ENCODE measurements around the gene CCDC15. TPM values are rescaled to one million over a fixed set of nuclear protein-coding genes. Genes with fewer than 3 reads are reported as not detected.
"Not testable (repeated sequence)": the region's sequence is repeated elsewhere in the genome, so short reads cannot be mapped to it uniquely, and the experiment has no call there.

Gene CCDC15
- polyA plus RNA-seq, 3 donors = 3.7 to 4.4 (median 4.2) TPM

DNA sequence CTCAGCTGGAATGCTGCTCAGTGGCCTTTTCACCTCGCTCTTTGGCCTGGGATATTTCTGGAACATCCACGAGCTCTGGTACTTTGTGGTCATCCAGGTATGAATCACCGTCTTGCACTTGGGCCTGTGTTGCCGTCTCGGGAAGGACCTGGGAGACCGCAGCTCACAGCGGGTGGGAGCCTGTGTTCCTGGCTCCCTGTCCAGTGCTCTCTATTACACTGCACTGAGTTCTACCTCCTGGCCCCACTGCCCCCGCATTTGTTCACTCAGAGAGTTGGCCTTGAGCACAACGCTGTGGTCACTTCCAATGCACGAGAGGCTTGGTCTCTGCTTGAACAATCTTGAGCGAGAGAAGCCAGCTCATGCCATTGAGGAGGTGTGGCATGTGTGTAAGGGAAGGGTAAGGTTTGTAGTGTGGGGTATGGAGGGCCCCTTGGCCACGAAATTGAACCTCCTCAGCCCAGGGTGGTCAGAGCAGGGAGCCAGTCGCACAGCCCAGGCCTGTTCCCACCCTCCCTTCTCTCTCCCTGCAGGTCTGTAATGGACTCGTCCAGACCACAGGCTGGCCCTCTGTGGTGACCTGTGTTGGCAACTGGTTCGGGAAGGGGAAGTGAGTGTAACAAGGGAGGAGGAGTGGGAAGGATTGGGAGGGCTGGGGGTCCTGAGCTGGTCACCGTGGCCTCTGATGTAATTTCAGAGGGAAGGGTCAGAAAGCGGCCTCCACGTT is 125.3 kb downstream of the CCDC15 start:
- DNase-seq (ENCODE audit: low read depth in 3 of 3, low spot score in 2 of 3) = no peak

DNA sequence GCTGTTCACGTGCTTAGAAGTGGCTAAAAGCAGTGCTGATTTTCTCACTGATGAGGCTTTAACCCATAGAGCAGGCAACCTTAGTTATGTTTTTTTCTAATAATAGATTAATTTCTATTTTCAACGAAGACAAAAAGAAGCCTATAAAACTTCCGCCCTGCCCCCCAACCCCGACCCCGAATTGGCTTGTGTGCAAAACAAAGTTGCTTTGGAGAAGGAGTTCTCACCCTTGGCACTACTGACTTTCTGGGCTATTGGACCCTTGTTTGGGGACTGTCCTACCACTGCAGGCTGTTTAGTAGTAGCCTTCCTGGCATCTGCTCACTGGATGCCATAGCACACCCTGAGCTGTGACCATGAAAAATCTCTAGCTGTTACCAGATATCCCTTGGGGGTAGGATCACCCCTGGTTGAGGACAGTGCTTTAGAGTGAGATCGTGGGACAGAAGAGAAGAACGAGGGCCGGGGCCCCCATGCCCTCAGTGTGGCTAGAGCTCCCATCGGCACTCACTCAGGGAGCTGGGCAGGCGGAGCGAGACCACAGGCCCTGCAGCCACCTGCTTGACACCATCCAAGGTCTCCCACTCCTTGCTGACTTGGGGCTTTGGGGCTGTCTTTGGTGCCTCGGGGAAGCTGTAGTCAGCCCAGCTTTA is 126.0 kb downstream of the CCDC15 start:
- no peak for DNase-seq (ENCODE audit: low read depth in 3 of 3, low spot score in 2 of 3)

DNA sequence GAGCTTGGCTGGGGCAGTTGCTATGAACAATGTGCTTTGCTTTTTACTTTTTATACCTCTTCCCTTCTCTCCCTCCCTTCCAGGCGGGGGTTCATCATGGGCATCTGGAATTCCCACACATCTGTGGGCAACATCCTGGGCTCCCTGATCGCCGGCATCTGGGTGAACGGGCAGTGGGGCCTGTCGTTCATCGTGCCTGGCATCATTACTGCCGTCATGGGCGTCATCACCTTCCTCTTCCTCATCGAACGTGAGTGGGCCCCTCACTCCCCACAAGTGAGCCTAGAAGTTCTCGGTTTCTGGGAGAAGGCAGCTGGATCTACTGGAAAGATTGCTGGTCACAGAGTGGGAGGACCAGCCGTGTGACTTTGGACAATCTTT is 126.5 kb downstream of the CCDC15 start:
- no peak for DNase-seq (ENCODE audit: low read depth in 3 of 3, low spot score in 2 of 3)

DNA sequence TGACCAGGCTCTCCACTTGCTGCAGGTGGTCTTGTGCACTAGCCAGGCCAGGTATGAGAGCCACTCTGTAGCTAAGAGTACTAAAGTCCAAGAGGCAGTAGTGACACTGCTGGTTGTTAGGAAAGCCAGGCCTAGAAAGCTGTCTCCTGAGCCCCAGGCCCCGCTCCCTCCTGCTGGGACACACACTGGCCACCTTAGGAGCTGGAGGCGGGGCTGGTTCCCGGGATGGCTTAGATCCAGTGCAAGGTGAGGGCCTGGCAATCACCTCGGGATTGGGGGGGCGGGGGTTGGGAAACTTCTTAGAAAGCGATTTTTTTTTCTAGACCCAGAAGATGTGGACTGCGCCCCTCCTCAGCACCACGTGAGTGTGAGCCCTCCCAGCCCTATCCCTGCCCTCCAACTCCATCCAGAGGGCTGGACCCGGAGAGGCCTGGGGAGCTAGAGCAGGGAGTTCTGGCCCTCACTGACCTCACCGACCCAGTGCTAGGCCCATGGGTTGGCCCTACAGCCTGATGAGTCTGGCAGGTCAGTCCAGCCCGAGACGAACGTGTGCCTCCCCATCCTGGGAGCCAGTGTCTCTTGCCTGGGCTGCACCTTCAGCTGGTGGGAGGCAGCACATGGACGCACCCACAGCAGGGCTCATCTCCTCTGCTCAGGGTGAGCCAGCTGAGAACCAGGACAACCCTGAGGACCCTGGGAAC is 127.2 kb downstream of the CCDC15 start:
- DNase-seq (ENCODE audit: low read depth in 3 of 3, low spot score in 2 of 3) = no peak

DNA sequence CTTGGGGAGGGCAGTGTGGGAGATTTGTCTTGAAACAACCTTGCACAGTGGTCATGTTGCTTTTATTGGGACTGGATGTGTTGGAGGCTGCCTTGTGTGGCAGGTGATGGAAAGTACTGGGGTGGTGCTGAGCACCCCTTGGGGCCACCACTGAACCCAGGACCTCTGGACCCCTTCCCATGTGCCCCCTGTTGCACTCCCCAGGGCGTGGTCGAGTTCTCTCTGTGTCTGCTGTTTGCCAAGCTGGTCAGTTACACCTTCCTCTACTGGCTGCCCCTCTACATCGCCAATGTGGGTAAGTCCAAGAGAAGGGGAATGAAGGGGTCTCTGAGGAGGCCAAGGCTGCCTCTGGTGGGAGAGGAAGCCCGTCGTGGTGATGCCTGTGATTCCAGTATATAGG is 128.0 kb downstream of the CCDC15 start:
- no peak for DNase-seq (ENCODE audit: low read depth in 3 of 3, low spot score in 2 of 3)

DNA sequence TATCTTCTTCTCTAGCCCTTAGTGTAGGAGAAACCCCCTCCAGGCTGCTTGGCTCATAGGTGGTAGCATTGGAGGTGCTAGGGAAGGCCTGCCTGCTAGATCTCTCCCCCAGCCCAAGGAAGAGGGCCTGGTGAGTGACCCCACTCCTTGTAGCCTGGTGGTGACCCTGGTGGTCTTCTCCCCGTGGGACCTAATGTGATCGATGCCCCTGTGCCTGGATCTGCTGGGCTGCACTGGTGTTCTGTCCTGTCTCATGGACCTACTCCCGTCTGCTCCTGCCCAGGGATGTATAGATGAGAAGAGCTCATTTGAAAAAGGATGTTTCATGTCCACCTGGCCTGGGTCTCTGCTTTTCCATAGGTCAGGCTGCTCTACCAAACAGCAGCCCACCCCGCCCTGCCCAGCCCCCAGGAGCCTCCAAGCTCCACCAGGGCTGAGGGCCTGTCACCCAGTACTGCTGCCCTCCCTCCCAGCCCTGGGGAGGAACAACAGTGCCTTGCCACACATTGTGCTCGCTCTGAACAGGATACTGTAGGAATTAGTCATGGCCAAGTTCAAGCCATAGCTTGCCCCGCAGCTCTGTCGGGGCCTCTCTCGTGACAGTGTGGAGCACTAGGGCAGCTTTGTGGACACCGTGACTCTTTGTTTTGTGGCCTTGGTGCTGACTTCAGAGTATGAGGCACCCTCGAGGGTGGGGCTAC is 128.8 kb downstream of the CCDC15 start:
- no peak for DNase-seq (ENCODE audit: low read depth in 3 of 3, low spot score in 2 of 3)

DNA sequence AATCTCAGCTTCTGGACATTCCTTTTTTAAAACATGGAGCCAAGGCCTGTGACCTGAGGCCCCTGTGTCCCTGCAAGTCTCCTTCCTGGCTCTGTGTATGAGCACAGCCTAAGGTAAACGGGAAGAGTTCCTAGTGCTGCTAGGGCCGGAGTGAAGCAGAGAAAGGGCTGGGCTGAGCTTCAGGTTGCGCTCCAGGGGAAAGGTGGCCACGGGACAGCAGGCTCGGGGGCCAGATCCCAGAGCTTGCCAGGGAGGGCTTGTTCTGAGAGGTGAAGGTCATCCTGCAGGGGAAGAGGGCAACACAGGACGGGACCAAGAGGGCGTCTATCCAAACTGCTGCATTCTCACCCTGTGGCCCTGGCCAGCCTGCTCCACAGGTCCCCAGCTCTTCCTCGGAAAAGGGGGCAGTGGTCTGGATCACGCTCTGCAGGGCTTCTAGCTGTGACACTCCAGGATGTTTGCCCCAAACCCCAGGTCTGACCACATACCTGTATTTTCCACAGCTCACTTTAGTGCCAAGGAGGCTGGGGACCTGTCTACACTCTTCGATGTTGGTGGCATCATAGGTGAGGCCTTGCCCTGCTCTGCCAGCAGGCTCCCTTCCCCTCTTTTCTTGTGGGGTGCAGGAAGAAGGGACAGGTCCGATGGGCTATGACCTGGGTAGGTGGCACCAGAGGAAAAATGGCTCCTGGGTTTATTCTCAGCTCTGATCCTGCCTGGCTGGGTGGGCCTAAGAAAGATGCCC is 129.5 kb downstream of the CCDC15 start:
- DNase-seq (ENCODE audit: low read depth in 3 of 3, low spot score in 2 of 3) = no peak

DNA sequence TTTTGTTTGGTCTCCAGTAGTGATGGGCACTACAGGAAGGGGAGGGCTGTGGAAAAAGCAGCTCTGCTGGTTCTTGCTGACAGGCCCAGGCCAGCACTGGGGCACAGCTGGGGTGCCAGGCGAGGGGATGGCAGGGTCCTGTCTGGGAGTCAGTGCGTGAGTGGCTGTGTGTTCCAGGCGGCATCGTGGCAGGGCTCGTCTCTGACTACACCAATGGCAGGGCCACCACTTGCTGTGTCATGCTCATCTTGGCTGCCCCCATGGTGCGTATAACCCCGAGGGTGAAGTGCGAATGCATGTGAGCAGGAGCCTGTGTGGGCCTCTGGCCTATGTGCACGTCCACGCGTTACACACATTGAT is 130.0 kb downstream of the CCDC15 start:
- no peak for DNase-seq (ENCODE audit: low read depth in 3 of 3, low spot score in 2 of 3)

DNA sequence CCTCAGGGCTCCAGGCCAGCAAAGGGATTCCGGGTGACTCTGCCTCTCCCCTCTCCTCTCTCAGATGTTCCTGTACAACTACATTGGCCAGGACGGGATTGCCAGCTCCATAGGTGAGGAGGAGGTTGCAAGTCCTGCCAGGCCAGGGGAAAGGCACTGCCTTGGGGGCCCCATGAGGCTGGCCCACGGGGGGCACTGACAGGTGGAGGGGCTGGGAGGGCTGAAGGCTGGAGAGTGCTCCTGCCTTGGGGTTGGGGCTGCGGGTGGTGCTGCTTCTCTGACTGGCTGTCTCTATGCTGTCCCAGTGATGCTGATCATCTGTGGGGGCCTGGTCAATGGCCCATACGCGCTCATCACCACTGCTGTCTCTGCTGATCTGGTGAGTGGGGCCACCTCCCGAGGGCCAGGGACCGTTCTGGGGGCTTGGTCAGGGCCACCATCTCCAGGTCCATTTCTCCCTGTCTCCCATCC is 130.8 kb downstream of the CCDC15 start:
- DNase-seq (ENCODE audit: low read depth in 3 of 3, low spot score in 2 of 3) = no peak

DNA sequence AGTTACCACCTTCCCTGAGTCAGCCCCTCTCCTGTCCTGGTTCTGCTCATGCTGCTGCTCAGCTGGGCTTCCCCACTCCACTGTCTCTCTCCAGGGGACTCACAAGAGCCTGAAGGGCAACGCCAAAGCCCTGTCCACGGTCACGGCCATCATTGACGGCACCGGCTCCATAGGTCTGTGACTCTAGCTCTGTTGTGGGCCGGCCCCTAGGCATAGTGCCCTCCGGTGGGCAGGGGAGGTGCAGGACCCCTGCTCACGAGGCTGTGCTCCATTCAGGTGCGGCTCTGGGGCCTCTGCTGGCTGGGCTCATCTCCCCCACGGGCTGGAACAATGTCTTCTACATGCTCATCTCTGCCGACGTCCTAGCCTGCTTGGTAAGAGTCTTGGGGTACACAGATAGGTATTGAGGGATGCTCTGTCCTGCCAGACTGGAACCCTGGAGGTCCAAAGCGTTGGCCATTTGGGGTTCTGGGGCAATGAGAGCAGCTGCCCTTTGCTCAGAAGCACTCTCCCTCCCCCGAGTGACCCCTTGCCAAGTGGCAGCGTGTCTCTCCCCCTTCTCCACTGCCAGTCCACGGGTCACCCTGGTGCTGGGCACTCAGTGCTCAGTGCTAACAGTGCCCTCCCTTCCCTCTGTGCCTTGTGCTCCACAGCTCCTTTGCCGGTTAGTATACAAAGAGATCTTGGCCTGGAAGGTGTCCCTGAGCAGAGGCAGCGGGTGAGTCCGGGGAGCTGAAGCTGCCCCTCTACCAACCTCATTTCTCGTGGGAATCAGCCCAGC is 131.5 kb downstream of the CCDC15 start:
- DNase-seq (ENCODE audit: low read depth in 3 of 3, low spot score in 2 of 3) = no peak

DNA sequence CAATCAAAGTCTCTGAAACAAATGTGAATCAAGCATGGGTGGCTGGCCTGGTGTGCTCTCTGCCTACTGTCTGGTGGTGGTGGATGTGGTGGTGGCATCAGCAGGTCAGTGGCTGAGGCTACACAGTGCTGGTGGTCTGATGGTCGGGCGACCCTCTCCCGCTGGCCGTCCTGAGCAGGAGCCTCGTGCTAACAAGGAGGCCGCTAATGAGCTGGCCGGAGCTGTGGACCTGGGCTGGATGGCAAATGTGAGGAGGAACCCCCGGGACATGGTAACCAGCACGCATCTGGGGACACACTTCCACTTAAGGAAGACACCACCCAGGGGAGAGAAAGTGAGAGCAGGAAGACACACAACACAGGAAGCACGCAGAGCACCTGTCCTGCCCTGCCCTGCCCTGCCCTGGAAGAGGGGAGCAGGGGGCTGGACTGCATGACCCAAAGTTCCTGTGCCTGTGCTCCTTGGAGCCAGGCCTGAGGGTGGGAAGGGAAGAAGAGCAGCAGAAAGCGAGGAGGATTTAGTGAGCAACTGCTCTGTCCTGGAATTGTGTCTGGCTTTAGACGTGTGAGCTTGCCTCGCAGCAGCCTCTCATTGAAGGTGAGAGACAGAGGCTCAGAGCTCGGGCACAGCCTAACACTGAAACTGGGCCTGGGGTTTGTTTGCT is 132.8 kb downstream of the CCDC15 start:
- no peak for DNase-seq (ENCODE audit: low read depth in 3 of 3, low spot score in 2 of 3)

DNA sequence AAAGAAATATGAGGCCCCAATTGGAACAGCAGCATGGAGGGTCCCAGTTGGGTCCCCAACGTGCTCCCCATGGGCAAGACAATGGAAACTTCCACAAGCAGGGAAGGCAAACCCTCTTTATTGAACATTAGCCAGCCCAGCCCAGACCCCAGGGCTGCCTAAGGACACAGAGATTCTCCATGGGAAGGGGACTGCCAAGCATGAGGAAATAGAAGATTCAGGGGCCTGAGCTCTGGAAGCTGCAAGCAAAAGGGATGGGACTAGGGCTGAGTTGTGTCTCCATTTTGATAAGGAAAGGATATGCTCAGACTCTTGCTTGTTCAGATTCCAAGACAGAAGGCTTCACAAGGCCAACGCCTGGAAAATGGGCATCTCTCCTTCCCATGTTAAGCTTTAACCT is 134.1 kb downstream of the CCDC15 start:
- no peak for DNase-seq (ENCODE audit: low read depth in 3 of 3, low spot score in 2 of 3)

DNA sequence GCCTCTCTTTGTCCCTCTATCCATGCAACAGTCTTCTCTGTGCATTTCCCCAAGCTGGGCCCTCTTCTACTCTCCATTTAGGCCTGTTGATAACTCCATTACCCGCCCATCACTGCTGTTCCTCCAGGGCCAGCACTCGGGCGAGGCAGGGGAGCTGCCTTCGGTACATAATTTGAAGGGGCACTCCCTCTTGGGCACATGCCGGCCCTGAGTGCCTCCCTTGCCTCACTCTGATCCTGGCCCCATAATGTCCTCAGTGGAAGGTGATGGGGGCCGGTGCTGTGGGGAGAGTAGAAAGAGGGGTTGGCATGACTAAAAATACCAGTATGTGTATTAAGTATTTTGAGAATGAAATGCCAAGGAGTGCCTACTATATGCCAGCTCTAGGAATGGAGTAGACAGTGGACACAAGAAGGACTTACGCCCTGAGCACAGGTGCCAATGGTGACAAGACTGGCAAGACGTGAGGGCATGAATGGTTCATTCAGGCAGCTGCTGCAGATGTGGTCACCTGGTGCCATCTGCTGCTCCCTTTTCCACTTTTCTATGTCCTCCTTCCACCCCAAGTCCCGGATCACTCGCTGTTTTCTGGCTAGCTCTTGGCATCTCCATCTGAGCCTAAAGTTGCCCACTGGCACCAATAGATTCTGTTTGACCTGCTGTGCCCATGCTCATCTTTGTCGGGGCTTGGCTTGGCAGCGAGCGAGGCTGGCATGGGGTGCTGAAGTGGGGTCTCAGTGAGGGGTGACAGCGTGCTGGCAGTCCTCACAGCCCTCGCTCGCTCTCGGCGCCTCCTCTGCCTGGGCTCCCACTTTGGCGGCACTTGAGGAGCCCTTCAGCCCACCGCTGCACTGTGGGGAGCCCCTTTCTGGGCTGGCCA is 134.8 kb downstream of the CCDC15 start:
- DNase-seq (ENCODE audit: low read depth in 3 of 3, low spot score in 2 of 3) = no peak

DNA sequence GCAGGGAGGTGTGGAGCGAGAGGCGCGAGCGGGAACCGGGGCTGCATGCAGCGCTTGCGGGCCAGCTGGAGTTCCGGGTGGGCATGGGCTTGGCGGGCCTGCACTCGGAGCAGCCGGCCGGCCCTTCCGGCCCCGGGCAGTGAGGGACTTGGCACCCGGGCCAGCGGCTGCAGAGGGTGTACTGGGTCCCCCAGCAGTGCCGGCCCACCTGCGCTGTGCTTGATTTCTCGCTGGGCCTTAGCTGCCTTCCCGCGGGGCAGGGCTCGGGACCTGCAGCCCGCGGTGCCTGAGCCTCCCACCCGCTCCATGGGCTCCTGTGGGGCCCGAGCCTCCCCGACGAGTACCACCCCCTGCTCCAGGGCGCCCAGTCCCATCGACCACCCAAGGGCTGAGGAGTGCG is 135.5 kb downstream of the CCDC15 start:
- DNase-seq (ENCODE audit: low read depth in 3 of 3, low spot score in 2 of 3) = not testable (repeated sequence)

DNA sequence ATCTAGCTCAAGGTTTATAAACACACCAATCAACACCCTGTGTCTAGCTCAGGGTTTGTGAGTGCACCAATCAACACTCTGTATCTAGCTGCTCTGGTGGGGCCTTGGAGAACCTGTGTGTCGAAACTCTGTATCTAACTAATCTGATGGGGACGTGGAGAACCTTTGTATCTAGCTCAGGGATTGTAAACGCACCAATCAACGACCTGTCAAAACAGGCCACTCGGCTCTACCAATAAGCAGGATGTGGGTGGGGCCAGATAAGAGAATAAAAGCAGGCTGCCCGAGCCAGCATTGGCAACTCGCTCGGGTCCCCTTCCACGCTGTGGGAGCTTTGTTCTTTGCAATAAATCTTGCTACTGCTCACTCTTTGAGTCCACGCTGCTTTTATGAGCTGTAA is 136.1 kb downstream of the CCDC15 start:
- DNase-seq (ENCODE audit: low read depth in 3 of 3, low spot score in 2 of 3) = not testable (repeated sequence)

DNA sequence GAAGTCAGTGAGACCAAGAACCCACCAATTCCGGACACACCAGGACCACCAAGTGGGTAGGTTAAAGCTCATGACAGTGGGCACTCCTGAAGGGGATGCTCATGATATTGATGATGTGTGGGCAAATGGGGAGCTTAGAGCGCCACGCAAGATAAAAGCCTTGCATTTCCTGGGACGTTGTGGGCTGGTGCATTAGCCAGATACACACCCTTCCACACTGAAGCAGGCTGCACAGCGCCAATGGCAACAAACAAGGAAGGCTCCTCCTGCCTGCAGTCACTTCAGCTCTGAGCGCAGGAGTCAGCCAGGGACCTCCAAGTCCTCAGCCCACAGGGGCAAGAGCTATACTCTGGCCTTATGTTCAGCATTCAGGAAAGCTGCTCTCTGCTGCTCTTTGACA is 136.8 kb downstream of the CCDC15 start:
- DNase-seq (ENCODE audit: low read depth in 3 of 3, low spot score in 2 of 3) = no peak

All from right renal cortex interstitium (tissue), 3 donors.